Neural cell (in vitro differentiated cells): ENCODE measurements around the gene TMEM183A. TPM values are rescaled to one million over a fixed set of nuclear protein-coding genes. Genes with fewer than 3 reads are reported as not detected.
"Not testable (repeated sequence)": the region's sequence is repeated elsewhere in the genome, so short reads cannot be mapped to it uniquely, and the experiment has no call there.

Experiments
- H2AFZ ChIP-seq: fragments of 200-600, 300-800 bp; sonication (generic), shearing (Covaris generic); 2 replicates; pipeline ENCODE4 v1.6.0; 2014; ENCODE audit warnings: low read depth, mild to moderate bottlenecking, antibody characterized with exemption, low read length, moderate library complexity
- H3F3A ChIP-seq: fragments of 200-600 bp; shearing (Covaris generic); 2 replicates; pipeline ENCODE4 v1.6.1; 2016; ENCODE audit warnings: mild to moderate bottlenecking, moderate library complexity, mixed read lengths, antibody characterized with exemption, low read length; ENCODE audit not compliant: insufficient read depth, poor library complexity, severe bottlenecking
- H3K27ac ChIP-seq: fragments of 200-600, 300-800 bp; sonication (generic), shearing (Covaris generic); 2 replicates; pipeline ENCODE4 v1.5.1; 2014; ENCODE audit warnings: mild to moderate bottlenecking, low read length, moderate library complexity
- H3K27me3 ChIP-seq: fragments of 300-800, 200-600 bp; sonication (generic), shearing (Covaris generic); 2 replicates; pipeline ENCODE4 v1.6.0; 2014; ENCODE audit warnings: mild to moderate bottlenecking, low read depth, low read length, moderate library complexity; ENCODE audit not compliant: insufficient read depth
- H3K36me3 ChIP-seq: fragments of 300-800, 200-600 bp; sonication (generic), shearing (Covaris generic); 2 replicates; pipeline ENCODE4 v1.5.1; 2014; ENCODE audit warnings: mild to moderate bottlenecking, antibody characterized with exemption, low read length, moderate library complexity; ENCODE audit not compliant: insufficient read depth
- H3K4me2 ChIP-seq: fragments of 300-800, 200-600 bp; sonication (generic), shearing (Covaris generic); 2 replicates; pipeline ENCODE4 v1.6.0; 2014; ENCODE audit warnings: mild to moderate bottlenecking, low read length
- H3K4me3 ChIP-seq: fragments of 300-800, 200-600 bp; sonication (generic), shearing (Covaris generic); 2 replicates; pipeline ENCODE4 v1.5.1; 2014; ENCODE audit warnings: mild to moderate bottlenecking, low read length, moderate library complexity
- H3K79me2 ChIP-seq: fragments of 200-600 bp; shearing (Covaris generic); replicated peaks from 2 replicates; pipeline ENCODE4 v1.6.0; 2014; ENCODE audit warnings: mild to moderate bottlenecking, low read length, moderate library complexity; ENCODE audit not compliant: insufficient read depth
- H3K9ac ChIP-seq: fragments of 300-800, 200-600 bp; sonication (generic), shearing (Covaris generic); 2 replicates; pipeline ENCODE4 v1.6.1; 2016; ENCODE audit warnings: mild to moderate bottlenecking, low read length, mixed read lengths
- H3K9me2 ChIP-seq: fragments of 200-600 bp; shearing (Covaris generic); 2 replicates; pipeline ENCODE4 v1.6.1; 2016; ENCODE audit warnings: mild to moderate bottlenecking, low read length, mixed read lengths; ENCODE audit not compliant: insufficient read depth
- H3K9me3 ChIP-seq: fragments of 200-600, 300-800 bp; sonication (generic), shearing (Covaris generic); 2 replicates; pipeline ENCODE4 v1.6.1; 2016; ENCODE audit warnings: mild to moderate bottlenecking, mixed run types, low read length, moderate library complexity, mixed read lengths
- H4K20me1 ChIP-seq: fragments of 200-600 bp; shearing (Covaris generic); 2 replicates; pipeline ENCODE4 v1.6.1; 2016; ENCODE audit warnings: mild to moderate bottlenecking, mixed run types; ENCODE audit not compliant: insufficient read depth
- EP300 ChIP-seq: fragments of 450-650 bp; conservative IDR thresholded peaks from 2 replicates; pipeline ENCODE4 v1.6.1; 2014; ENCODE audit warnings: antibody characterized with exemption, mild to moderate bottlenecking, moderate library complexity; ENCODE audit not compliant: poor library complexity, severe bottlenecking
- EZH2 ChIP-seq: fragments of 200-600, 300-800 bp; shearing (Covaris generic), sonication (generic); IDR thresholded peaks from 2 replicates; pipeline ENCODE4 v1.6.1; 2014; ENCODE audit warnings: antibody characterized with exemption, low read length, borderline replicate concordance, mild to moderate bottlenecking; ENCODE audit not compliant: insufficient read depth, poor library complexity, severe bottlenecking
- MXI1 ChIP-seq: fragments of 450-650 bp; conservative IDR thresholded peaks from 2 replicates; pipeline ENCODE4 v1.6.1; 2014; ENCODE audit warnings: antibody characterized with exemption, mild to moderate bottlenecking; ENCODE audit not compliant: poor library complexity, severe bottlenecking
- POLR2AphosphoS5 ChIP-seq: IDR thresholded peaks from 2 replicates; pipeline ENCODE4 v1.6.1; 2012
- RAD21 ChIP-seq: fragments of 450-650 bp; conservative IDR thresholded peaks from 2 replicates; pipeline ENCODE4 v1.6.1; 2014; ENCODE audit warnings: antibody characterized with exemption, mild to moderate bottlenecking, moderate library complexity
- SMC3 ChIP-seq: fragments of 450-650 bp; conservative IDR thresholded peaks from 2 replicates; pipeline ENCODE4 v1.6.1; 2014; ENCODE audit warnings: antibody characterized with exemption, mild to moderate bottlenecking, moderate library complexity; ENCODE audit not compliant: poor library complexity
- TAF1 ChIP-seq: IDR thresholded peaks from 2 replicates; pipeline ENCODE4 v1.6.1; 2012; ENCODE audit warnings: low read depth
- polyA plus RNA-seq: library from polyadenylated mRNA; depleted of rRNA; stranded (reverse); fragments of >200 nt; gene quantifications from 2 replicates; pipeline ENCODE4 v1.2.3, GENCODE V29; 2014
- TF ChIP-seq, protein P1 (sequence below): fragments of 450-650 bp; IDR thresholded peaks from 2 replicates; pipeline ENCODE4 v1.5.1; 2014; ENCODE audit warnings: antibody characterized with exemption, mild to moderate bottlenecking, moderate library complexity; ENCODE audit not compliant: poor library complexity, severe bottlenecking
- TF ChIP-seq, protein P2 (sequence below): IDR thresholded peaks from 2 replicates; pipeline ENCODE4 v1.6.1; 2012; ENCODE audit warnings: borderline replicate concordance

TMEM183A gene
- polyA plus RNA-seq, 1 donor from 2014 or later: 237 TPM

DNA sequence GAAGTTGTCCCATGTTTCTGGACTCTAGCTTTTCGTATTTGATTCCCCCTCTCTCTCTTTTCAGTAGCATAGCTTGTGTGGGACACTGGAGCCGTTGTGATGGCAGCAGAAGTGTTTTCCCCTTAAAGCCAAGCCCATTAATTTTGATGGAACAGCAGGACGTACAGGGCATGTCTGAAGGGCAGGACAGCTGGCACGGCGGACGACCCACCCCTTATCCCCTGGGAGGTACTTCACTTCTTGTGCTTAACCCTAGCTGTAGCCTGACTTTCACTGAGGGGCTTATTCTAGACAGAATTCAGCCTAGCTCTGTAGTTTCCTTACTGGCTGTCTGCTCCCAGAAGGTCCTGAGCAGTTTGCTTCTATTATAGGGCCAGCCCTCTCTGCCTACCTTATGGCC lies 10.5 kb downstream of the TMEM183A start:
- Histone ChIP-seq H3K27ac (no peak overlapping the region), H4K20me1 (peaks cover 3% of the 10 kb centered on the region), H3K27me3 (no peaks in the 10 kb centered on the region), H3K4me2 (no peak overlapping the region), H3K4me3 (no peak overlapping the region), H3K9ac (no peak overlapping the region), H3F3A (no peaks in the 10 kb centered on the region), H3K36me3 (peaks cover 21% of the 10 kb centered on the region), H3K9me3 (no peaks in the 10 kb centered on the region), H3K9me2 (no peaks in the 10 kb centered on the region), H3K79me2 (no peaks in the 10 kb centered on the region), H2AFZ (no peak overlapping the region)
- no peak for TF ChIP-seq TAF1
- TF ChIP-seq, protein P1, sequence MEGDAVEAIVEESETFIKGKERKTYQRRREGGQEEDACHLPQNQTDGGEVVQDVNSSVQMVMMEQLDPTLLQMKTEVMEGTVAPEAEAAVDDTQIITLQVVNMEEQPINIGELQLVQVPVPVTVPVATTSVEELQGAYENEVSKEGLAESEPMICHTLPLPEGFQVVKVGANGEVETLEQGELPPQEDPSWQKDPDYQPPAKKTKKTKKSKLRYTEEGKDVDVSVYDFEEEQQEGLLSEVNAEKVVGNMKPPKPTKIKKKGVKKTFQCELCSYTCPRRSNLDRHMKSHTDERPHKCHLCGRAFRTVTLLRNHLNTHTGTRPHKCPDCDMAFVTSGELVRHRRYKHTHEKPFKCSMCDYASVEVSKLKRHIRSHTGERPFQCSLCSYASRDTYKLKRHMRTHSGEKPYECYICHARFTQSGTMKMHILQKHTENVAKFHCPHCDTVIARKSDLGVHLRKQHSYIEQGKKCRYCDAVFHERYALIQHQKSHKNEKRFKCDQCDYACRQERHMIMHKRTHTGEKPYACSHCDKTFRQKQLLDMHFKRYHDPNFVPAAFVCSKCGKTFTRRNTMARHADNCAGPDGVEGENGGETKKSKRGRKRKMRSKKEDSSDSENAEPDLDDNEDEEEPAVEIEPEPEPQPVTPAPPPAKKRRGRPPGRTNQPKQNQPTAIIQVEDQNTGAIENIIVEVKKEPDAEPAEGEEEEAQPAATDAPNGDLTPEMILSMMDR: no peak
- no peak for TF ChIP-seq SMC3
- TF ChIP-seq MXI1: no peak
- TF ChIP-seq, protein P2, sequence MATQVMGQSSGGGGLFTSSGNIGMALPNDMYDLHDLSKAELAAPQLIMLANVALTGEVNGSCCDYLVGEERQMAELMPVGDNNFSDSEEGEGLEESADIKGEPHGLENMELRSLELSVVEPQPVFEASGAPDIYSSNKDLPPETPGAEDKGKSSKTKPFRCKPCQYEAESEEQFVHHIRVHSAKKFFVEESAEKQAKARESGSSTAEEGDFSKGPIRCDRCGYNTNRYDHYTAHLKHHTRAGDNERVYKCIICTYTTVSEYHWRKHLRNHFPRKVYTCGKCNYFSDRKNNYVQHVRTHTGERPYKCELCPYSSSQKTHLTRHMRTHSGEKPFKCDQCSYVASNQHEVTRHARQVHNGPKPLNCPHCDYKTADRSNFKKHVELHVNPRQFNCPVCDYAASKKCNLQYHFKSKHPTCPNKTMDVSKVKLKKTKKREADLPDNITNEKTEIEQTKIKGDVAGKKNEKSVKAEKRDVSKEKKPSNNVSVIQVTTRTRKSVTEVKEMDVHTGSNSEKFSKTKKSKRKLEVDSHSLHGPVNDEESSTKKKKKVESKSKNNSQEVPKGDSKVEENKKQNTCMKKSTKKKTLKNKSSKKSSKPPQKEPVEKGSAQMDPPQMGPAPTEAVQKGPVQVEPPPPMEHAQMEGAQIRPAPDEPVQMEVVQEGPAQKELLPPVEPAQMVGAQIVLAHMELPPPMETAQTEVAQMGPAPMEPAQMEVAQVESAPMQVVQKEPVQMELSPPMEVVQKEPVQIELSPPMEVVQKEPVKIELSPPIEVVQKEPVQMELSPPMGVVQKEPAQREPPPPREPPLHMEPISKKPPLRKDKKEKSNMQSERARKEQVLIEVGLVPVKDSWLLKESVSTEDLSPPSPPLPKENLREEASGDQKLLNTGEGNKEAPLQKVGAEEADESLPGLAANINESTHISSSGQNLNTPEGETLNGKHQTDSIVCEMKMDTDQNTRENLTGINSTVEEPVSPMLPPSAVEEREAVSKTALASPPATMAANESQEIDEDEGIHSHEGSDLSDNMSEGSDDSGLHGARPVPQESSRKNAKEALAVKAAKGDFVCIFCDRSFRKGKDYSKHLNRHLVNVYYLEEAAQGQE: no peak
- no peak for TF ChIP-seq EZH2
- TF ChIP-seq POLR2AphosphoS5: no peak
- no peak for TF ChIP-seq EP300
- no peak for TF ChIP-seq RAD21

DNA sequence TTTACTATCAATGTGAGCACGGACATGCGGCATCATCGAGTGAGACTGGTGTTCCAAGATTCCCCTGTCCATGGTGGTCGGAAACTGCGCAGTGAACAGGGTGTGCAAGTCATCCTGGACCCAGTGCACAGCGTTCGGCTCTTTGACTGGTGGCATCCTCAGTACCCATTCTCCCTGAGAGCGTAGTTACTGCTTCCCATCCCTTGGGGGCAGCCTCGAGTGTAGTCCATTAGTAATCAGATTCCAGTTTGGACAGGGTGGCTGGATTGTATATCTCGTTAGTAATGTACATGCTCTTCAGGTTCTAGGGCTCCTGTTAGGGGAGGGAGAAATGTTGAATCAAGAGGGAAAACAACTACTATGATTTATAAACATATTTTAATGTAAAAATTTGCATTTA lies 15.7 kb downstream of the TMEM183A start:
- H3K9me3 ChIP-seq, H3K9me2 ChIP-seq, H2AFZ ChIP-seq, H3K4me3 ChIP-seq, H3K9ac ChIP-seq, H3K79me2 ChIP-seq, H3K4me2 ChIP-seq, H4K20me1 ChIP-seq, H3F3A ChIP-seq, H3K27ac ChIP-seq: not testable (repeated sequence)
- peaks cover 26% of the 10 kb centered on the region for H3K36me3 ChIP-seq
- peaks cover 15% of the 10 kb centered on the region for H3K27me3 ChIP-seq

DNA sequence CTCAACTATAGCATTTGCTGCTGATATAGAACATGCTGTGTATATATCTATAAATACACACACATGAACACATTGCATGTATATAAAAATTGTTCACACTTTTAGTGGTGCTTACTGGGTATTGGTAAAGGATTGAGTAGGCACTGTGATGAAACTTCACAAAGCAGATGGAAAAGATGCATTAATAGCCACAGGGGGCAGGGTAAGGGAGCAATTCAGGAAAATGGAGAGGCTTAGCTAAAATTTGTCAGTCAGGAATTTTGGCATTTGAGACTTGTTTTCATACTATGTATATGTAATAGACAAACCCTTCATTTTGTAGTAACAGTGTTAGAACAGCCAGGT lies 18.5 kb downstream of the TMEM183A start:
- H3K9me3 ChIP-seq: no peaks in the 10 kb centered on the region
- no peaks in the 10 kb centered on the region for H4K20me1 ChIP-seq
- no peak overlapping the region for H3K9ac ChIP-seq
- H2AFZ ChIP-seq: peak overlapping the region; percentile 46
- no peak overlapping the region for H3K4me2 ChIP-seq
- peaks cover 18% of the 10 kb centered on the region for H3K36me3 ChIP-seq
- peaks cover 3% of the 10 kb centered on the region for H3F3A ChIP-seq
- H3K4me3 ChIP-seq: peak overlapping the region; percentile 75
- H3K79me2 ChIP-seq: no peaks in the 10 kb centered on the region
- H3K27me3 ChIP-seq: peaks cover 19% of the 10 kb centered on the region
- no peaks in the 10 kb centered on the region for H3K9me2 ChIP-seq
- no peak for TF ChIP-seq RAD21
- TF ChIP-seq TAF1: no peak
- no peak for TF ChIP-seq POLR2AphosphoS5
- no peak for TF ChIP-seq EZH2
- no peak for TF ChIP-seq MXI1
- TF ChIP-seq EP300: no peak
- TF ChIP-seq, protein P2: no peak
- H3K27ac ChIP-seq: no peak overlapping the region
